Hindlimb muscle (tissue), 1 donor: ENCODE results near the gene ARHGAP25. TPM values are rescaled to one million over a fixed set of nuclear protein-coding genes. Genes with fewer than 3 reads are reported as not detected.

ENCODE experiments used
- DNase-seq: peaks from one replicate; pipeline ENCODE4 v3.0.0-alpha.2; 2013
- polyA plus RNA-seq: library from polyadenylated mRNA; unstranded; fragments of 120-200 nt; gene quantifications from one replicate; pipeline ENCODE4 v1.2.1, GENCODE V29; 2013; ENCODE audit not compliant: insufficient read length

Gene ARHGAP25
- polyA plus RNA-seq, 1 donor: 3.7 TPM

DNA sequence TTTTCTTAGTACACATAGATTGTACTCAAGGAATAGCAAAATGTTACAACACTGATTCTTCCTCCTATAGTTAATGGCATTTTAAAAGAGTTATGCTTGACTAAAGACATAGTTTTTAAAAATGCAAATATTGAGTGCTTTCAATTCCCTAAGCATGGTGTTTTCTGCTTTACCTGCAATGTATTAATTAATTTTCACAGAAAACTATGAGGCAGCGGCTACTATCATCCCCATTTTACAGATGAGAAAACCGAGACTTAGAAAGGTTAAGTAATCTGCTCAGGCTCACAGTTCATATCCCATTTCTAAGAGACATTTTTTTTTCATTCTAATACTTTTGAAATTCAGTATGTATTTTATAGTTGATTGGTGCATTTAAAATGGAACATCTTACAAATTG is 98.6 kb downstream of the ARHGAP25 start:
- DNase-seq: no peak

DNA sequence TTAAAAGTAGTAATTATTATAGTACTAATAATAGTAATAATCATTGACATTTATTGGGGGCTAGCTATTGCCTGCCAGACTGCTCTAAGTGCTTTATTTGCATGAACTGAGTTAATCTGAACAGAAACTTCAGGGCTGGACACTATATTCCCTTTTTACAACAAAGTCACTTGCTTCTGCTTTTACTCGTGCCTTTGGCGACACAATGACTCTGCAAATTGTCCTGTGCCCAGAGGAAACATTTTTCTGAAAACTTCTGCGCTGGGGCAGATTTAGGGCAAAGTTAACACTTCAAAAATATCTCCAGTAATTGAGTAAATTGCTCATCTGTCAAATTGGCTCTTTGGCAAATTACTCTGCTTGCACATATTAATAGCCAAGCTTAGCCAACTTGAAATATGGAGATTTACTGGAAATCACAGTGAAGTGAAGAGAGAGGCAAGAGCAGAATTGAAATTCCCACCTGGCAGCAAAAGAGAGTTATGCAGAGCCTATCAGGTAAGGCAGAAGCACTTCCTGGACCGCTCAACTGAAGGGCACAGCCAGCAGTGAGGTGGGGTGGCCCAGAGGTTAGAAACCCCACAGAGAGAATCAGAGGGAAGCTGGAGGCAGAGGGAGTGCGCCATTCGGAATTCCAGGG is 100.2 kb downstream of the ARHGAP25 start:
- DNase-seq: no peak

DNA sequence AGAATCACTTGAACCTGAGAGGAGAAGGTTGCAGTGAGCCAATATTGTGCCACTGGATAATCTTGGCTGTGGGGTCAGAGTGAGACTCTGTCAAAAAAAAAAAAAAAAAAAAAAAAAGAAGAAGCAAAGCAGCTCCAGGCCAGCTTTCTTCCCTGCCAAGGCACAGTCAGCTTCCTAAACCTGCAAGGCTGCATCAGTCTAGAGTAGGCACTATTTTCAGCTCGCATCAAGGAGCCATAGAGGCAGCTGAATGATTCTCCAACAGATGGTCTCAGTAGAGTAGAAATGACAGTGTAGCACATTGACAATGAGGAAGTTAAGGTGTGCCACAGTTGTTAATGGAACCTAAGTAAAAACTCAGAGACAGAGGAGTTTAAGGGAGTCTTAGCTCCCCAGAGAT is 101.0 kb downstream of the ARHGAP25 start:
- no peak for DNase-seq

DNA sequence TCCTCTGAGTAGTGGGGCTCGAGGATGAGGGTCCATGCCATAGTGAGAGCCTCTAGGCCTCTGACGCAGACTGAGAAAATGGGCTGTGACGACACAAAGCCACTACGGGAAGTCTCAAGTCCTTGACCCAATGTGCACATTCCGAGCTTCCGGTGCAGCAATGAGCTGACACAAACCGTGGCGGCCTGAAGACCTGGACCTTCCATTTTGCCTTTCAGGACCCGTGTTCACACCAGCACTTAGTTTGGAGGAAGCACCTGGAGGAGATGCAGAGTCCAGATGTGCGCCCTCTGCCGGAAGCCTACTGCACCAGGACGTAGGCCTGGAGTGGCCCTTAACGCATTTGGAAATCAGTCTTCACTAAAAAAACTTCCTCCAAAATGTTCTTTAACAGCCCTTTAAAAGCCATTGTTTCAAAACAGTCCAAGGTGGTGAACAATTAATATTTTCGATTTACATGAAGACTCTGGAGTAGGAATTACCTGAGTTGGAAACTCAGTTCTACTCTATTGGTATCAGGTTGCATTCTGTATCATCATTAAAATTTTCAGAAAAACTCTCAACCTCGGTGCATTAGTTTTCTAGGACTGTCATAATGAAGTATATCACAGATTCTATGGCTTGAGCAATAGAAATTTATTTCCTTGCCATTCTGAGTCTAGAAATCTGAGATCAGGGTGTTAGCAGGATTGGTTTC is 102.7 kb downstream of the ARHGAP25 start:
- peak; percentile 29 for DNase-seq

DNA sequence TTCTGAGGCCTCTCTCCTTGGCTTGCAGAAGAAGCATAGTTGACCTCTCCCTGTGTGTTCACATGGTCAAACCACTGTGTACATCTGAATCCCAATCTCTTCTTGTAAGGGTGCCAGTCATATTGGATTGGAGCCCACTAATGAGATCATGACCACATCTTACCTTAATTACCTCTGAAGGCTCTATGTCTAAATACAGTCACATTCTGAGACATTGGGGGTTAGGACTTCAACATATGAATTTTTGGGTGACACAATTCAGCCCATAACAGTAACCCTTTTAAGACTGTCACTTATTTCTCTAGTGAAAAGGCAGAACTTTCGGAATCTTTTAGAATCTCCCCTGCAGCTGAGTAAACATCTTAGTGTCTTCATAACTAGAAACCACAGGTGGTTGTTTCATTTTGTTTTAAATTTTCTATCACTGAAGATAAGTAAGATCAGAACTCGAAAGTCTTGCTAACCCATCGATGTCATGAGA is 103.3 kb downstream of the ARHGAP25 start:
- DNase-seq: no peak

DNA sequence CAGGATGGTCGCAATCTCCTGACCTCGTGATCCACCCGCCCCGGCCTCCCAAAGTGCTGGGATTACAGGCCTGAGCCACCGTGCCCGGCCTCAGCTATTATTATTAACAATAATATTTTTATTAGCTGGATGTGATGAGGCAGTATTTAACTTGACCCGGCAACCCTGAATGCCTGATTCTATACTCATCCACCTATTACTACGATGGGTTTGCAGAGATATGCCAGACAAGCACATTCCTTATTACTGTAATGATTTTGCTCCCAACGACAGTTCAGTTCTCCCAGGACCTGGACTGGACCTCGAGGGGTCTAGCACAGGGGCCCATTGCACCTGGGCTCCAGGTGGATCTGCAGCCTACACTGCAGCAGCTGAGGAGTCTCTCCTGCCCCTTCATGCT is 104.0 kb downstream of the ARHGAP25 start:
- DNase-seq: no peak

DNA sequence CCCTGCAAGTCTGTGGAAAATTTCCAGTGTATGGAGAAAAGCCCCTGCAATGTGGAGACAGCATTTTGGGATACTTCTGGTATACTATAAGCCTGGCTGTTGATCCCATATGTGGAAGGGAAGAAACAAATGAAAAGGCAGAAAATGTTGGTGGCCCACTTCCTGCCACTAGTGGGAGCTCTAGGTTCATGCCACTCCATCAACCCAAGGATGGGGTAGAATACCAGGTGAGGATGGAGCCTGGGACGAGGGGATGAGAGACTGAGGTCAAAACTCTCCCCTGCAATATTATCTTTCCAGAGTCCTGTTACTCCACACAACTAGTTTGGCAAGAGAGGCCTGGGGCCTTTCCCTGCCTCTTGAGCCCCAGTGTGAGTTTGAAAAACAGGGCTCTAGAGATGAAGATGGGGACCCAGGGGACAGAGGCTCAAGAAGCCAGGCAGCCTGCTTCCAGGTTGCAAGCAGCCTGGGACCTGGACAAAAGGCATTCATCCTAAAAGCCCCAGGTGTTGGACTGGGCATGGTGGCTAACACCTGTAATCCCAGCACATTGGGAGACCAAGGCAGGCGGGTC is 104.7 kb downstream of the ARHGAP25 start:
- no peak for DNase-seq

DNA sequence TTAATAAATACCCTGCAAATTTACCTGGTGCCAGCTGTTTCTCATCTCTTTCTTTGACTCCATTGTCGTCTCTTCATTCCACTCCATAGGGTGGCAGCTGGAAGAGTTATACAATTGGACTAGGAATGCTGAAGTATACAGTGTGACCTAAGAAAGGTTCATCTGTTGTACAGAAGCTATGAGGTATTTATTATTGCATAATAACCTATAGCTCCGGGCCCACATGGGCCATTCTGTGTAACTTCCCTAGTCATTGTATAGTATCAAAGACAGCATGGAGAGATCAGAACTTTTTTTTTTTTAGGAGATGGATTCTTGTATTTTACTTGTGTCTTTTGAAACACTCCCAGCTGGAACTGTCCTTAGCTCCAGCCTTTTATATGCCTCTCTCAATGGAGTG is 110.4 kb downstream of the ARHGAP25 start:
- no peak for DNase-seq

DNA sequence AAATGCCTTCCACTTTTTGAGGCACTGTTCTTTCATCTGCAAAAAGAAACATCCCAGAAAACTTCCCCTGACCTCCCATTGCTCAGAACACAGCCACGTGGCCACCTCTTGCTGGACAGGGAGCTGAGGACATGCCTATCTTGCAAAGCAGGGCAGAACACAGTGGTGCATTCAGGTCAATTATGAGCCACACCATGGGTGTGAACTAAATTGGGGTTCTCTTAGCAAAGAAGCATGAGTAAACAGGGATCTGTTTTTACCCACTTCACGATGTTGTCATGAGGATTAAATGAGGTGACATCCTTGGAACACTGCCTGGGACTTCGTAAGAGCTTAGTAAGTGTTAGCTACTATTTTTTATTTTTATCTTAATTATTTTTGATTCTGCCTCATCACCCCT is 111.5 kb downstream of the ARHGAP25 start:
- no peak for DNase-seq

DNA sequence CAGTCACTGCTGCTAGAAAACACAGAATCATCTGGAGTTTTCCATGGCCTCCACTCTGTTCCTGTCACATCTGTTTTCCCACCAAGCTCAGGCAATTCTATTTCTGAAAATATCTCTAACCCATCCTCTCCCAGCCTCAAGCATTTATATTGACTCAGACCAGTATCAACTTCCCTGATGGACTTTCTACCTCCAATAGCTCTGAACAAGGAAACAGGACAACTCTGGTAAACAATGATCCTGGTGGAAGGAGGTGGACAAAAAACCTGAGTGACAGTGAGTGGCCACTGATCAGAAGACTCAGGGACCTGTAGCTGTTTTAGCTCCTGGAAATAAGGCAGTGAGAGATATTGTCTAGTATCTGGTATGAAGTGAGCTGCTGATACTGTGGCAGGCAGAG is 113.1 kb downstream of the ARHGAP25 start:
- DNase-seq: no peak

DNA sequence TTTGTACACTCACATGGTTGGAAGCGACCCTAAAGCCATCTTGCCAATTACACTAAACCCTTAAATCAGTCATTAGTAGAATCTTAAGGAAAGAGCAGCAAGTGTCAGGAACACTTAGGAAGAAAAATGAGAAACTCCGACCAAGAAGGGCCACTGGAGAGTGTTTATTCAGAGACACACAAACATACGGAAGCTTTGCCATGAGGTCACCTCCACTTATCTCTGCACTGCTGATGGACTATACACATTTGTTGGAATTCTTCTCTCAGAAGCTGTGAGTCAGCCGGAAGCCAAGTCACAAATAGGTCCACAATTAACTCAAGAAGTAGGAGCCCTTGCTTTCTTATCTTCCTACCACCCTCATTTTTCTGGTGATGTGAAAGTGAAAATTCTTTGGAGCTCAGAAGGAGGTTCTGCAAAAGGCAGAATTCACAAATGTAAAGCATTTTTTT is 115.0 kb downstream of the ARHGAP25 start:
- DNase-seq: no peak

DNA sequence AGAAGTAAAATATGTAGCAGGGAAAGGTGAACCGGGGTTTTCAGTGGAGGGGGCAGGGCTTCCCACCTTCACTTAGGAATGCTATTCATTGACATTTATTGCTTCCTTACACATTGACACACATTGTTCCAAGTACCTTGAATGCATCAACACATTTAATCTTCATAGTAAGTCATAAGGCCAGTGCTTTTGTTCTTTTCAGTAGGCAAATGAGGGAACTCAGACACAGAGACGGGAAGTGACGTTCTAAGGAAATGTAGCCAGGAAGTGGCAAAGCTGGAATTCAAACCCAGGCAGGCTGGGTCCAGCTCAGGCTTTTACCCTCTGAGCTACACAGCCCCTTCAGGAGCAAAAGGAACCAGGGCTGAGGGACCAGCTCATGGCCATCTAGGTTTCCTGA is 115.9 kb downstream of the ARHGAP25 start:
- DNase-seq: no peak

DNA sequence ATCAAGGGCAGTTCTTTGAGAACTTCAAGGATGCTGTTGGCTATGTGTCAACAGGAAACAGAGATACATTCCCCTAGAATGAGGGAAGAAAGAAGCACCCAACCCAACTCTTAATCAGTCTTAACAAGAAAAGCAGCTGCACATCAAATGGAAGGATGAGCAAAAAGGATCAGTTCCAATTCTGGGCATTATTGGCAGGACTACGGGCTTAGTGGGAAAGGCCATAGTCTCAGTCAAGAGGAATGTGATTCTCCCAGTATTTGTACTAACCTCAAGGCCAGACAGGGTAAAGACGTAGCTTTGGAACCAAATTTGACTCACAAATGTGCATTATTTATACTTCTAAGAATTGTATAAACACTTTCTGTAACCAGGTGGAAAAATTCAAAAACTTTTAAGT is 118.4 kb downstream of the ARHGAP25 start:
- DNase-seq: no peak

DNA sequence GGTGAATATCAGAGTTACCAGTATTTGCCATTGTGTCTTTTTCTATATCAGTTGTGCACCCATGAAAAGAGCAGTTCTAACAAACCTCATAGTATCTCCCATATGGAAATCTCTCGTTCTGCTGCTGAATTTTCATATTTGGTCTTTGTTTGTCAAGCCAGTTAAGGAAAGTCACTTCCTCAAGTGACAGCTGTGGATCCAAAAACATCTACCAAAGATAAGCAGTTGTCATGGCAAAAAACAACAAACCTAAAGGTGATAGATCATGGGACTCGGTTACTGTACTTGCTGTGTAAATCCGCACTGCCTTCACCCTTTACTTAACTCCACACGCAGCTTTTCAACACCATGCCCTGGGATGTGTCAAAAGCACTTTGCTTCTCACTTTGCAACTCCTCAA is 119.3 kb downstream of the ARHGAP25 start:
- DNase-seq: no peak

DNA sequence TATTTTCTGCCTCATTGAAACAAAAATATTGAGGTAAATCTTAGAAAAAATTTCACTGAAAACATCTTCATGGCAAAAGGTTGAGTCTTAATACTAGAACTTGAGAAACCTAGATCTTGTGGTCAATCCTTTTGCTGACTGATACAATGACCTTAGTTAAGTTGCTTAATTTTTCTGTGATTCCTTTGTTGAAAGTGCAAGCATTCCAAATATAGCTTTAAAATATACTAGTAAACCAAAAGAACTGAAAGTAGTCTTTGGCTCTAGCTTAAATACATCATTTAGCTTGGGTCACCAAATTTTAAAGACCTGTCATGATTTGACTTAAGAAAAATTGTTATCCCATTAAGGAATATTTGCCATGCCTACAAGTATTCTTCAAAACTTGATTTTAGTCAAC is 119.9 kb downstream of the ARHGAP25 start:
- no peak for DNase-seq

DNA sequence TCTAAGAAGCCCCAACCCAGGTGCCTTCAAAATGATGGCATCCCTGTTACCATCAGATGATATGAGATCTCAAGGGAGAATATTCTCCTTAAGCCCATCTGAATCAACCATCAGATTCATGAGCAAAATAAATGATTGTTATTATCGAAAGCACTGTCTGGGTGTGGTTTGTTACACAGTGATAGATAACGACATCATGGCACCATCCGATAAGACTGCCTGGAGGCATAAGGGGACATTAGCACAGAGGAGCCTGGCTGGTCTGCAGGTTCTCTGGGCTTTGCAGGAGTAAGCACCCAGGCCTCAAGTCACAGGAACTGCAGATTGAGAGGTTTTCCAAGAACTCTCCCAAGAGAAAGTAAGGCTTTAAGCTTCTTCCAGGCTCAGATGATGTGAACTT is 120.9 kb downstream of the ARHGAP25 start:
- no peak for DNase-seq

DNA sequence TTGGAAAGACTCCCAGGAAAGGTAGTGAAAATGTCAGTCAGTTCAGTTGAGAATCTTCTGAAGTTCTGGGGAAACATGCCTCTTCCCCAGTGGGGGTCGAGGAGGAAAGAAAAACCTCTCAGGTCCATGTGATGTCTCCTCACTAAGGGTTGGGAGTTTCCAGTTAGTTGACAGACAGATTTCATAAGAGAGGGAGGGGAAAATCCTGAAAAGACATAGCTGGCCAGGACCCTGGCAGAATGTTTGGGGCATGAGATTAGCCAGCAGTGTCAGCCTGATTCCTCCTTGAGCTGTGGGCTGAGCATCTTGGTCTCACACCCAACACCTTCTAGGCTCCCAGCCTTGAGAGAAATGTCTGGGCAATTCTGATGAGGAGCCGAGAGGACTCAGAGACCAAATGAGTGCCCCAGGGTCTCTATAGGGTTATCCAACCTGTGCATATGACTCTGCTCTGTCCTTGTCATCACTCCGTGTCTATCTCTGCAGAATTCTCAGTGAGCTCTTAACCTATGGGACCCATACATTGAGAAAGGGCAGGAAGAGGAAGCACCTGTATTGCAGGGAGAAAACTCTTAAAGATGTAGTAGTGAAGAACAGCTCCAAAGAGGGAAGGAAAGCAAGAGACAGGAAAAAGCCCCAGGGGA is 122.7 kb downstream of the ARHGAP25 start:
- no peak for DNase-seq

DNA sequence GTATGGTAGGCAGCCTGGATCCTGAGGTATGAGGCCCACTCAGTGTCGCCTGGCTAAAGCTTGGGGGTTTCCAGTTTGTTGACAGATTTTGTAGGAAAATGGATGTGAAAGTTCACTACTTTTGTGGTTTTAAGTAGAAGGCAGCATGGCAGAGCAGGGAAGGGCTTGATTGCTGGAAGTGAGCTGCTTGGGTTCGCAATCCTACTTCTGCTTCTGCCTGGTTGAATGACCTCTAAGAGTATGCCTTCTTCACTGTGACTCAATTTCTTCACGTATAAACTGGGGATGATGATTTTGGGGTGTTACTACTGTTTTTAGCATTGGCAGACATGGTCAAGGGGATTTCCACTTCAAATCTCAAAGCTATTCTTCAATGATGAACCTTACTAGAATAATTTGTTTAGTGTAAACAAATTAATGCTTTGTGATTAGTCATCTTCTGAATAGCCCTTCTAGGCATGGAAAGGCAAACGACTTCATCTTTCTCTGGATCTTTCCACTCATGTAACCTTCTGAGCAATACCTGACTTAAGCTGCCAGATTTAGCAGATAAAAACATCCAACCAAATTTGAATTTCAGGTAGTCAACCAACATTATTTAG is 123.3 kb downstream of the ARHGAP25 start:
- DNase-seq: no peak

DNA sequence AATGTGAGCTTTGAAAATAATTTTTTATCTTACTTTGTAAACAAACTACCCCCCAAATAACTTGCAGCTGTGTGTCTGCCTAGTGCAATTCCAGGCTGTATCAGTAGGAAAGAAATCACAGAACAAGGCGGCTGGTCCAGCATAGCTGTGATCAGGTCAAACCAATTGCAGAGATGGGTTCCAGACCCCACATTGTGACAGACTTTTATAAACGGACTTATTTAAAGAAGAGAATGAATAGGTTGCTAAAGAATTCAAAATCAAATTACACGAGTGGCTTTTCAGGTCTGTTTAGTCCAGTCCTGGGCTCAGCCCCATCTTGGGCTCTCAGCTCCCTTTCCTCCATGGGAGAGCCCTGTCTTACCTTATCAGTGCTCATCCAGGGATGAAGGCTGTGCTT is 125.5 kb downstream of the ARHGAP25 start:
- no peak for DNase-seq

DNA sequence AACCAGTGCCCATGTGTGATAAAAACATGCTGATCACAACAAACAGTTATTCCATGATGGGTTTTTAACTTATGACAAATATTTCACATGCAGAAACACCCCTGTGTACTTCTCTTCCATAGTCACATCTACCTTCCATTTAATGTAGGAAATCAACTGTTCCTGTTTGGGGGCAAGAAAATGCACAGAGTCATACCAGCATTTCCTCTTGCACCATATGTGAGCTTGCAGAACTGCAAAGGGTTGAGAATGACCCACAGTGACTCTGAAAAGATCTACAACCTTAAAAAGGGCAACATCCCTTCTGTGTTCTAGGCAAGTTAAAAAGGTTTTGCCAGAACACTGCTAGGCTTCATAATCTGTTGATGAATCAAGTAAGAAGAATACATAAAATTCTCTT is 126.7 kb downstream of the ARHGAP25 start:
- no peak for DNase-seq

DNA sequence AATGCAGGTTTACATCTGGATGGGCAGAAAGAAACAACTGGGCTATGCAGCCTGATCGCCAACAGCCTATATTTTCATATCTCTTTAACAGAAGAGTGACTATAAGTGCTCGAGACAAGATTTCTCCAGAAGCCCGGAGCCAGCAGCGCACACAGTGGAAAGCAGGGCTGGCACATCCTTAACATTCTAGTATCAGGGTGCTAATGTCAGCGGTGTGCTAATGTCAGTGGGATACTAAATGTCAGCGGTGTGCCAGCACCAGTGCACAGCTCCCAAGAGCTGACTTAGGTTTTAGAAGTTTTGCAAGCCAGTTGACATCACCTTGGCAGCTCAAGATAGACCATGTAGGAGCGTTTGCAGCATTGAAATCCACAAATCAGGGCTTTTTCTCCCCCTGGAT is 128.3 kb downstream of the ARHGAP25 start:
- no peak for DNase-seq

DNA sequence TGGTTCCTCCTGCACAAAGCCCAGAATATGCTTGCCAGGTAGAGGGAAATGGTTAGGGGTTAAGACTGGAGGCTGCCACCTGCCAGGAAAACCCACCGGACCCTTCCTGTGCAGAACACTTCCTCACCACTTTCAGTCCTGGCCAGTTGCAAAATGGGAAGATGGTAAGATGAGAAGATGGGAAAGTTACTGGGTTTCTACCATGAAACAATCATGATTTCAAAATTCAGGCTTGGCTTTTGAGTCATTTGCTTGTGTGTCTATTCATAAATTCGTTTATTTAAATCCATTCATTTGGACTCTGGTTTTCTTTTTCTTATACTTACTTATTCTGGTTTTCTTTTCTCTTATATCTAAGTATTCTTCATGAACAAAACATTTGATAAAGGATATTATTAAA is 129.4 kb downstream of the ARHGAP25 start:
- no peak for DNase-seq

DNA sequence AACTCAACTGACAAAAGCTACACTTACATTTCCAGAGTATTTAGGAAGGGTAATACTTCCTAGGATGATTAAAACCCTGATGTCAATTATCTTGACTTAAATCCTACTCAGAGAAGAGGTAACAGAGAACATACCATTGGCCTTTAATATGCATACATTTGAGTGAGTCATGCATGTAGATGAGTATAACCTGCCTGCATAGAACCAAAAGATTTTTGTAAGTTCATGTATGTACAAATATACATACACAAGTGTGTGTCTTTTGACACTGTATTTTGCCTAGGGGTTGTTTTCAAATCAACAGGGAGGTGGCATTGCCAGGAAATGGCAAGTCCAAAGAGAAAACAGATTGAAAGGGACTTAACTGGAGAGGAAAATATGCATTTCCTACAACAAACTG is 130.5 kb downstream of the ARHGAP25 start:
- no peak for DNase-seq
